AG10803 (cell line): ENCODE measurements around the gene ATXN7L1.

Experiments used
- DNase-seq: peaks from one replicate; pipeline ENCODE4 v3.0.0; 2010; ENCODE audit warnings: low read depth
- H3K4me3 ChIP-seq: 2 replicates; pipeline ENCODE4 v1.5.1; 2011; ENCODE audit warnings: mild to moderate bottlenecking, low read length, control low read depth
- TF ChIP-seq, protein P1 (sequence below): conservative IDR thresholded peaks from 2 replicates; pipeline ENCODE4 v1.5.1; 2011; ENCODE audit warnings: mild to moderate bottlenecking, low read length, control low read depth, inconsistent platforms

The ATXN7L1 gene

DNA sequence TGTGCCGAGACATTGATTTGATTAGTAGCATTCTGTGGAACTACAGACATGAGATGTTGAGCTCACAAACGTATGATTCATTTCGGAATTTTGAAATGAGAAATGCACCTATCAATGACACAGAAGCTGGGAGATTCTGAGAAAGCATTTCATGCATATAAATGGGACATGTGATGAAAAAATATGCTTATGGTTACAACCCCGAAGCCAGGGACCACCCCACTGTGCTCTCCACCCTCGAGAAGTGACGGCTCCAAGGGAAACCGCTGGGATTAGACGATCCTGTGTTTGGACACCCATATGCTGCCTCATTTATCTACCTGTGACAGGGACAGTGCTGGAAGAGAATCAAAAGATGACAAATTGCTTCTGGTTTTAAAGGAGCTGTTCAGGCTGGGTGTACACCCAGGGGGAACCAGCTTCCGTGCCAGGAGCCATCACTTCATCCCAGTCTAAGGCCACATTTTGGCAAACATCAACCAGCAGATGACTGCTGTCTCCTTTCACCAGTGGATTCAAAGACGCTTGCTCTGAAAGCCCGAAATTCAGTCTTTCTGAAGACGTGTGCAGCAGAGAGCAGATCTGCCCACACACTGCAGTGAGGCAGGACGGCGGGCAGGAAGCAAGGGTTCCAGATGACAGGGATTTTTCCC lies 109.9 kb downstream of the ATXN7L1 start:
- TF ChIP-seq, protein P1, sequence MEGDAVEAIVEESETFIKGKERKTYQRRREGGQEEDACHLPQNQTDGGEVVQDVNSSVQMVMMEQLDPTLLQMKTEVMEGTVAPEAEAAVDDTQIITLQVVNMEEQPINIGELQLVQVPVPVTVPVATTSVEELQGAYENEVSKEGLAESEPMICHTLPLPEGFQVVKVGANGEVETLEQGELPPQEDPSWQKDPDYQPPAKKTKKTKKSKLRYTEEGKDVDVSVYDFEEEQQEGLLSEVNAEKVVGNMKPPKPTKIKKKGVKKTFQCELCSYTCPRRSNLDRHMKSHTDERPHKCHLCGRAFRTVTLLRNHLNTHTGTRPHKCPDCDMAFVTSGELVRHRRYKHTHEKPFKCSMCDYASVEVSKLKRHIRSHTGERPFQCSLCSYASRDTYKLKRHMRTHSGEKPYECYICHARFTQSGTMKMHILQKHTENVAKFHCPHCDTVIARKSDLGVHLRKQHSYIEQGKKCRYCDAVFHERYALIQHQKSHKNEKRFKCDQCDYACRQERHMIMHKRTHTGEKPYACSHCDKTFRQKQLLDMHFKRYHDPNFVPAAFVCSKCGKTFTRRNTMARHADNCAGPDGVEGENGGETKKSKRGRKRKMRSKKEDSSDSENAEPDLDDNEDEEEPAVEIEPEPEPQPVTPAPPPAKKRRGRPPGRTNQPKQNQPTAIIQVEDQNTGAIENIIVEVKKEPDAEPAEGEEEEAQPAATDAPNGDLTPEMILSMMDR = no peak
- no peak for DNase-seq
- no peak overlapping the region for H3K4me3 ChIP-seq

DNA sequence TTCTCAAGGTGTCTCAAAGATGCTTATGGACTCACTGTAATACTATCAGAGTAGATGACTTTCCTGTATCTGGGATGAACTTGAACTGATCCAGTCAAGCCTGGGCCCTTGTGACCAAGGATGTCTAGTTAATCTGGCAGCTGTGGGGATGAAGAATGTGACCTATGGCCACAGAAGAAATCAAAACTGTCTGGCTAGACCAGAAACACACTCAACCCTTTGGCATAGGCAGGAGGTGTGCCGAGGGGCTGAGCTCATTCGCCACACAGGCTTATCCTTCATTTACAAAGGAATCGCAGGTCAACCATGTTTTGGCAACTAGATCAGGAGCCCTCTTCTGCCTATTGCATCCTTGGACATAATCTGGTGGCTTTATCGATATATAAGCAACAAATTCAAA lies 110.6 kb downstream of the ATXN7L1 start:
- no peak overlapping the region for H3K4me3 ChIP-seq
- no peak for DNase-seq
- TF ChIP-seq, protein P1 = no peak

DNA sequence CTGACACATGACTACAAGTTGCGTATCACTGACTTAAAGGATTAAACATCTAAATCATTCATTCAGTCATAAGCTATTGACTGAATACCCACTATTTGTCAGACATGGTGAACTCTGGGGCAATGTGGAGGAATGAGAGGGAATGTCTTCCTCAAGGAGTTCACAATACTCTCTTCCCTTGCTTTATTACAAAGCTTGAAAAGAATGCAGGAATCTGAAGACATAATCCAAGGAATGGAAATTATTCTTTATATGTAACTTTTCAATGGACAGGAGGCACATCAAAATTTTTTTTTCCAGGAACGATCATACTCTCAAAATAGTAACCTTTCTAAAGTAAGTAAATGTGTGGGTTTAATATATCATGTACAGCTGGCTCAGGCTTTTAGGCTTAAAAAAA lies 111.9 kb downstream of the ATXN7L1 start:
- peak; percentile 43 for DNase-seq
- no peak overlapping the region for H3K4me3 ChIP-seq
- TF ChIP-seq, protein P1 = no peak

DNA sequence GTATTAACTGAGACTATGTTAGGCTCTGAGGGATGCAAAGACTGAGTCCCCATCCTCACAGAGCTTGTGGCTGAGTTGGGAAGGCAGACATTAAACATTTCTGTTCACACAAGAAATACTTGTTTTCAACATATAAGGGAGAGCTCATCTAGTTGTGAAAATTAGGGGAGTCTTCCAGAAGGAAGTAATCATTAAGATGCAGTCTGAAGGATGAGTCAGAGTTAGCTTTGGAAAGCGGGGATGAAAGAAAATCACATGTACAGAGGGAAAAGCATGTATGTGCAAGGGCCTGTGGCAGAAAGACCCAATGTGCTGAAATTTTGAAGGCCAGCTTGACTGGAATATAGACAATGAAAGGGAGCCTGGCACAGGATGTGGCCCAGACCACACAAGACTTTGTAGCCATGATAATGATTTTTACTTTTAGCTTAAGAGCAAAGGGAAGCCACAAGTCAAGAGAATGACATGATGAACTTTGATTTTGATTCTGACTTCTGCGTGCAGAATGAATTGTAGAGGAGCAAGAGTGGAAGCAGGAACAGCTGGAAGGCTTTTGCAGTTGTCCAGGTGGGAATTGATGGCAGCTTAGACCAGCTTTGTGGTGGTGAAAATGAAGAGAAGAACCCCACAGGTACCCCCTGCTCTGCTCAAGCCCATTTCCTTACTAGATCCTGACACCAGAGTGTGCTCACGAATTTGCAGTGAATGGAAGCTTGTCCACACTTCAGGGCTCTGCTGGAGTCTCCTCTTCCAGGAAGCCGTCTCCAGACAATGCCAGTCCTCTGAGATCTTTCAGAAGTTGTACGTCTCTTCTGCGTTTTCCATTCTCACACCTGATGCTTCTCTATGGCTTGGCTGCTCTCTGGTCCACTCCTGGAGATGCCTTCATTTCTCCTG lies 115.6 kb downstream of the ATXN7L1 start:
- H3K4me3 ChIP-seq = no peak overlapping the region
- TF ChIP-seq, protein P1 = no peak
- peak; percentile 72 for DNase-seq

DNA sequence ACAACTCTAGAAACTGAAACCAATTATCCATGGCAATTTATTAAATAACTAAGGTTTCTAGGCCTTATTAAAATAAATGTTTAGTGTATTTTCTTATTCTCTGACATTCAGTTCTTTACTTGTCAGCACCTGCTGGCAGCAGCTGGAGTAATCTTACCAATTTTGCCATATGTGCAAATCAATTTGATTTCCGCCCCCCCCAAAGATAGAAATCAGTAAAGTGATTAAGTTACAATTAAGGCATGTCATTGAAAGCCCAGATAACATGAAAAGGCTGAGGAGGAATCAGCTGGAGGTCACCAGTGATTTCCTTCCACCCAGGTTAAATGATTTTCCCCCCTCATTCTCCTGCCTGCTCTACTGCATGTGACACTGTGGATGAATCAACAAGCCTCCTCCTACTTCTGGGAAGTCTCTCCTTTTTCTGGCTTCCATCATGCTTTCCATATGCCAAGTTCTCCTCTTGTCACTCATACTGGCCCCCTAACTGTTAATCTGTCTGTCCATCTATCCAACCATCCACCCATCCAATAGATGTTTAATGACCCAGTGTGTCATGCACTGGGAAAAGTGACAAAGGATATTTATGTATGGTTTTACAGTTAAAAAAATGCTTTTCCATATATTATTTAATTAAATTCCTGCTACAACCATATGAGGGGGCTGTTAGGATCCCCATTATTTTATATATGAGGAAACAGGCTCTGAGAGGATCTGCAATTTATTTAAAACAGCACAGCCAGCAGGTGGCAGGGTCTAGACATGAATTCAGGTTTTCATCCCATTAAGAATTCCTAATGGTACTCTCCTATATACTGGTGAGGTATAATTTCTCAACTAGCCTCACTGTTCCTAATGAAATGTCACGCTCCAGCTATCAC lies 116.5 kb downstream of the ATXN7L1 start:
- TF ChIP-seq, protein P1 = peak; percentile 68
- peak; percentile 73 for DNase-seq
- H3K4me3 ChIP-seq = no peak overlapping the region

DNA sequence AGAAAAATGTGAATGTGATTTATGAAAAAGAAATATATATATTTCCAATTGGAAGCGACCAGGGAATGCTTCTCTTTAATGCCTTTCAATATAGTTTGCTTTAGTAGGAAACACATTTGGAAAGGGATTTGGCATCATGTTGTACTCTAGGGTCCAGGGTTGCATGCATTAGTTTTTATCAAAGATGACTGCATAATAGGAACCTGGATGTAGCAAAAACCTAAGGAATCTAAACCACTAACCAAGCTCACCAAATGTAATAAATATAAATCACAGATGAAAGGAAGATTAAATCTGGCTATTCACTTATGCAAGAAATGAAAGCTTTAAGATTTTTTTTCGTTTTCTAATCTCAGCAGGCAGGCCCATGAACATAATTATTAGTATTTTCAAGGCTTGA lies 120.0 kb downstream of the ATXN7L1 start:
- H3K4me3 ChIP-seq = no peak overlapping the region
- TF ChIP-seq, protein P1 = no peak

More for the DNA sequence above, 120.0 kb downstream of the ATXN7L1 start:
- no peak for DNase-seq
